ENCODE measurements around the gene DIPK1C. TPM values are rescaled to one million over a fixed set of nuclear protein-coding genes. Genes with fewer than 3 reads are reported as not detected.

The DIPK1C gene
- total RNA-seq, 1 experiment from 2014 or later, result not detected

GRCh38 chr18:74396171-74397169, 60.6 kb downstream of the DIPK1C start:
- POLR2A ChIA-PET, result no interaction called here
- Histone ChIP-seq H3K36me3 (ENCODE audit: control insufficient read depth in 1 of 2, insufficient read depth in 2 of 2, low read length in 2 of 2) (no peaks in the 10 kb centered on the region), H3K4me3 (replicated peaks in 1 of 2; ENCODE audit: low read depth in 1 of 2, low read length in 2 of 2) (no peak overlapping the region), H3K9ac (ENCODE audit: low read length) (no peak overlapping the region), H4K20me1 (ENCODE audit: insufficient read depth) (no peaks in the 10 kb centered on the region), H3K4me2 (ENCODE audit: low read length) (no peak overlapping the region), H3K27me3 (ENCODE audit: insufficient read depth, low read length) (peaks cover 55% of the 10 kb centered on the region), H3K9me2 (ENCODE audit: insufficient read depth) (no peaks in the 10 kb centered on the region), H3K9me3 (ENCODE audit: control insufficient read depth in 1 of 2, insufficient read depth in 1 of 2, low read depth in 1 of 2, low read length in 2 of 2) (no peaks in the 10 kb centered on the region), H3K4me1 (ENCODE audit: control insufficient read depth in 1 of 2, insufficient read depth in 2 of 2, low read length in 2 of 2) (no peaks in the 10 kb centered on the region), H3K79me2 (ENCODE audit: insufficient read depth, low read length) (no peaks in the 10 kb centered on the region), H2AFZ (ENCODE audit: low read depth, low read length, poor library complexity, severe bottlenecking) (no peak overlapping the region), H3K27ac (ENCODE audit: low read depth, low read length) (no peak overlapping the region)
- TF ChIP-seq ZNF274 (IDR thresholded peaks at IDR 0.05; ENCODE audit: low read depth, low read length), result no peak
- no peak for TF ChIP-seq MAX (IDR thresholded peaks at IDR 0.05)
- TF ChIP-seq EGR1 (IDR thresholded peaks at IDR 0.05; ENCODE audit: low read depth), result no peak
- no peak for TF ChIP-seq RAD21 (IDR thresholded peaks at IDR 0.05; ENCODE audit: low read depth)
- no peak for TF ChIP-seq ZBTB33 (IDR thresholded peaks at IDR 0.05; ENCODE audit: extremely low read depth, insufficient replicate concordance, low read length)
- no peak for TF ChIP-seq YY1 (IDR thresholded peaks at IDR 0.05; ENCODE audit: extremely low read depth, insufficient replicate concordance, low read depth, low read length)
- no peak for TF ChIP-seq ATF3 (IDR thresholded peaks at IDR 0.05)
- TF ChIP-seq EZH2 (IDR thresholded peaks at IDR 0.05), result no peak
- TF ChIP-seq EZH2phosphoT487 (IDR thresholded peaks at IDR 0.05; ENCODE audit: borderline replicate concordance), result no peak
- no peak for TF ChIP-seq JUND (IDR thresholded peaks at IDR 0.05)
- TF ChIP-seq SRF (IDR thresholded peaks at IDR 0.05; ENCODE audit: low read depth), result no peak
- no peak for TF ChIP-seq FOSL1 (IDR thresholded peaks at IDR 0.05; ENCODE audit: low read depth)
- TF ChIP-seq SP1 (IDR thresholded peaks at IDR 0.05; ENCODE audit: low read depth), result no peak
- no peak for TF ChIP-seq CEBPB (IDR thresholded peaks at IDR 0.05; ENCODE audit: low read depth)
- no peak for TF ChIP-seq ZFX (IDR thresholded peaks at IDR 0.05)
- TF ChIP-seq ELF1 (IDR thresholded peaks at IDR 0.05; ENCODE audit: borderline replicate concordance, low read depth), result no peak
- TF ChIP-seq POLR2A (IDR thresholded peaks at IDR 0.05; ENCODE audit: borderline replicate concordance, extremely low read depth, insufficient read depth, insufficient read length), result no peak
- no TSS peak for BruUV-seq (replicated peaks)
- no peak for DNase-seq (ENCODE audit: low read depth, low spot score)
- ATAC-seq, result no peak
- intact Hi-C loops (cut with micrococcal nuclease), result no loop called here
- CTCF ChIA-PET, result no interaction called here
- RAD21 ChIA-PET (ENCODE audit: low non-redundant PET in 1 of 2, low total read pairs in 2 of 2, uncharacterized antibody in 2 of 2, unreplicated experiment in 2 of 2), result interaction anchor here in 1 of 2 experiments (0.6 kb wide), 1 partner anchor 15 kb away, joined by 8 read pairs; no protein-coding TSS in a partner anchor
